Measurements from ENCODE around the gene MEF2D. TPM values are rescaled to one million over a fixed set of nuclear protein-coding genes. Genes with fewer than 3 reads are reported as not detected.

The MEF2D gene
- total RNA-seq, 4 donors from 2014 or later = 61.7 to 73.5 (median 67.1) TPM

- H3K27me3 ChIP-seq = no peaks in the 10 kb centered on the region
- H3K9me3 ChIP-seq = no peaks in the 10 kb centered on the region
- H3K4me1 ChIP-seq = peaks cover 32% of the 10 kb centered on the region
- H3K27ac ChIP-seq = peak overlapping the region; percentile 96
- TF ChIP-seq POLR2A (IDR thresholded peaks at IDR 0.05) (peak; percentile 57 to 88), EP300 (IDR thresholded peaks at IDR 0.05) (peak; percentile 24), POLR2AphosphoS5 (IDR thresholded peaks at IDR 0.05) (peak; percentile 81 to 96 (median 90)), CTCF (IDR thresholded peaks at IDR 0.05) (no peak)
- WGBS = 0% methylated on average over 23 of the region's 59 CpGs
- peak overlapping the region; percentile 53 for H3K4me3 ChIP-seq
- DNase-seq (ENCODE audit: low spot score in 2 of 2) = peak; percentile 99 to 100
- no peaks in the 10 kb centered on the region for H3K36me3 ChIP-seq
Observed at GRCh38 chr1:156456625-156457465, 43.7 kb downstream of the MEF2D start.

- no peak for DNase-seq (ENCODE audit: low spot score in 2 of 2)
- Histone ChIP-seq H3K27me3 (no peaks in the 10 kb centered on the region), H3K9me3 (no peaks in the 10 kb centered on the region), H3K4me3 (no peak overlapping the region), H3K36me3 (no peaks in the 10 kb centered on the region), H3K4me1 (peaks cover 23% of the 10 kb centered on the region), H3K27ac (no peak overlapping the region)
- TF ChIP-seq POLR2A (IDR thresholded peaks at IDR 0.05) = no peak
- no peak for TF ChIP-seq CTCF (IDR thresholded peaks at IDR 0.05)
- TF ChIP-seq EP300 (IDR thresholded peaks at IDR 0.05) = no peak
- TF ChIP-seq POLR2AphosphoS5 (IDR thresholded peaks at IDR 0.05) = no peak
- WGBS = 91% methylated on average over 7 of the region's 7 CpGs
Observed at GRCh38 chr1:156455362-156455761, 45.2 kb downstream of the MEF2D start.

GRCh38 chr1:156452907-156453306, 47.7 kb downstream of the MEF2D start:
- no peak overlapping the region for H3K4me3 ChIP-seq
- no peak for DNase-seq (ENCODE audit: low spot score in 2 of 2)
- TF ChIP-seq EP300 (IDR thresholded peaks at IDR 0.05) (no peak), CTCF (IDR thresholded peaks at IDR 0.05) (no peak), POLR2A (IDR thresholded peaks at IDR 0.05) (no peak), POLR2AphosphoS5 (IDR thresholded peaks at IDR 0.05) (no peak)

GRCh38 chr1:156451505-156452160, 48.9 kb downstream of the MEF2D start:
- DNase-seq (ENCODE audit: low spot score in 2 of 2) = no peak
- 75% methylated on average over 5 of the region's 5 CpGs for WGBS
- TF ChIP-seq CTCF (IDR thresholded peaks at IDR 0.05) (no peak), POLR2AphosphoS5 (IDR thresholded peaks at IDR 0.05) (no peak), EP300 (IDR thresholded peaks at IDR 0.05) (no peak), POLR2A (IDR thresholded peaks at IDR 0.05) (no peak)
- H3K9me3 ChIP-seq = no peaks in the 10 kb centered on the region
- H3K27ac ChIP-seq = no peak overlapping the region
- no peak overlapping the region for H3K4me3 ChIP-seq
- no peaks in the 10 kb centered on the region for H3K36me3 ChIP-seq
- no peaks in the 10 kb centered on the region for H3K27me3 ChIP-seq
- H3K4me1 ChIP-seq = peaks cover 6% of the 10 kb centered on the region

More at GRCh38 chr1:156452907-156453306, 47.7 kb downstream of the MEF2D start:
- Histone ChIP-seq H3K4me1 (peaks cover 17% of the 10 kb centered on the region), H3K27ac (no peak overlapping the region), H3K9me3 (no peaks in the 10 kb centered on the region), H3K36me3 (no peaks in the 10 kb centered on the region), H3K27me3 (no peaks in the 10 kb centered on the region)
- WGBS = 84% methylated on average over 1 of the region's 1 CpG

All from suprapubic skin (tissue), 4 donors.